Measurements from ENCODE around the gene SYNDIG1. TPM values are rescaled to one million over a fixed set of nuclear protein-coding genes. Genes with fewer than 3 reads are reported as not detected.

SYNDIG1 gene
- total RNA-seq, 4 donors from 2014 or later: 8.3 to 12.4 (median 10.2) TPM

DNA sequence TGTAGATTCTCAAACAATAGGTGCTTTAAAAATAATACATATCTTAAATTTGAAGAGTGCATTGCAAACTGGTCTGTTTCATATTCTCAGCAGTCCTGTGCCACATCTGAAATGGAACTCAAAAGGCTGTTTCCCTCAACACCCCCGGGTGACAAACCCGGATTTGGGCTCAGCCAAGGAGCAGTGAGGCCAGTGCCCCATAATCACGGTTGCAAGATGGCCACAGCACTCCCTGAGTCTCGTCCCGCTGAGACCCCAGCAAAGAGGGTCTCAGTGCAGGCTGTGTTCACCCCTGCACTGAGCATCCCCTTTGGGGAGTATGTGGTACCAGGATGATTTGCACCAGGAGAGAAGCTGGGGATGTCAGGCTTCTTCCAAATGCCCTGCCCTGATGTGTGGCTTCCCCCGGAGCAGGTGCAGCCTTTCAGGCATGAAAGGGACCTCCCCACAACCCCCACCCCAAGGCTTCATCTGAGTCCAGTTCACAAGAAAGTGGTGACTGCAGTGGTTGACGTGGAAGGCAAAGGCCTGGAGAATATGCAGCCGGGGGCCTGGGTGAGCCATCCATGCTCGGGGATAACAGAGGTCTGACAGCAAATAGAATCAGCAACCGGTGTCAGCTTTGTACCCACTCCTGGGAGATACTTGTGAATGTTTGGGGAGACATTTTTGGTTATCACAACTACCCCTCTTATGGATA lies 202.9 kb downstream of the SYNDIG1 start:
- intact Hi-C loops (cut with DNase I): no loop called here
- Histone ChIP-seq H3K27me3 (no peaks in the 10 kb centered on the region), H3K27ac (no peak overlapping the region), H3K9me3 (no peaks in the 10 kb centered on the region), H3K4me1 (no peaks in the 10 kb centered on the region), H3K4me3 (replicated peaks in 1 of 3) (no peak overlapping the region), H3K36me3 (no peaks in the 10 kb centered on the region)
- WGBS, 2 donors: 81 to 90% methylated on average over 10 of the region's 10 CpGs
- DNase-seq: no peak
- TF ChIP-seq POLR2A (IDR thresholded peaks at IDR 0.05): no peak
- TF ChIP-seq, protein P1, sequence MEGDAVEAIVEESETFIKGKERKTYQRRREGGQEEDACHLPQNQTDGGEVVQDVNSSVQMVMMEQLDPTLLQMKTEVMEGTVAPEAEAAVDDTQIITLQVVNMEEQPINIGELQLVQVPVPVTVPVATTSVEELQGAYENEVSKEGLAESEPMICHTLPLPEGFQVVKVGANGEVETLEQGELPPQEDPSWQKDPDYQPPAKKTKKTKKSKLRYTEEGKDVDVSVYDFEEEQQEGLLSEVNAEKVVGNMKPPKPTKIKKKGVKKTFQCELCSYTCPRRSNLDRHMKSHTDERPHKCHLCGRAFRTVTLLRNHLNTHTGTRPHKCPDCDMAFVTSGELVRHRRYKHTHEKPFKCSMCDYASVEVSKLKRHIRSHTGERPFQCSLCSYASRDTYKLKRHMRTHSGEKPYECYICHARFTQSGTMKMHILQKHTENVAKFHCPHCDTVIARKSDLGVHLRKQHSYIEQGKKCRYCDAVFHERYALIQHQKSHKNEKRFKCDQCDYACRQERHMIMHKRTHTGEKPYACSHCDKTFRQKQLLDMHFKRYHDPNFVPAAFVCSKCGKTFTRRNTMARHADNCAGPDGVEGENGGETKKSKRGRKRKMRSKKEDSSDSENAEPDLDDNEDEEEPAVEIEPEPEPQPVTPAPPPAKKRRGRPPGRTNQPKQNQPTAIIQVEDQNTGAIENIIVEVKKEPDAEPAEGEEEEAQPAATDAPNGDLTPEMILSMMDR (IDR thresholded peaks at IDR 0.05): no peak

DNA sequence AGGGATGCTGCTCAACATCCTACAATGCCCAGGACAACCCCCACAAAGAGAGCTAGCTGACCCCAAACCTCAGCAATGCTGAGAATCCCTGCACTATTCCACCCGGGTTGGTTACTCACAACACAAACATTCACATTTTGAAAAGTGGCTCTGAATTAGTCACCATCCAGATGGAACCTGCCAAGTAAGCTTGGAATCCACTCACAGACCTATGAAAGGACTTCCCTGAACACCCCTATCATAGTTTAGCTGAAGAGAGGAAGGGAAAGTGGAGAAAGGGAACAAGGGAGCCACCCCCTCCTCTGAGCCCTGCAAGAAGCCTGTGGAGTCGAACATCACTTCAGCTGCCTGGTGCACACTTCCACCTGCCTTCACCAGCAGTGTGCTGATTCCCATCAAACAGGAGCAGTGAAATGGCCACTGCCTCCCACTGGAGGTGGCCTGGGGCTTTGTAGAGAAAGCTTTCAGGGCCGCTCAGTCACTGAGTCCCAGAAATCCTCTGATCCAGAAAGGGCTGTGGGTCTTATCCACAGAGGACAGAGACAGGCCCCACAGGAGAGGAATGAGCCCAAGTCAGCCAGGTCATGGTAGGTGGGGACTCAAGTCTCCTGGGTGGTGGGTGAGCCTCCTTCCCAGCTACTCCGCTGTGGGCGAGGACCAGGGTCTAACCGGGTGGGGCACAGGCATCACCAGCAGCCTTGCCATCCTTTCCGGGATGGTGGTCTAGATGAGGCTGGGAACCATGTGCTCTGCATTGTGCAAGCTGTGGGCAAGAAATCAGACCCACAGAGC lies 203.7 kb downstream of the SYNDIG1 start:
- H3K27me3 ChIP-seq: no peaks in the 10 kb centered on the region
- 73 to 84% methylated on average over 7 of the region's 7 CpGs for WGBS, 2 donors
- H3K36me3 ChIP-seq: no peaks in the 10 kb centered on the region
- H3K27ac ChIP-seq: no peak overlapping the region
- intact Hi-C loops (cut with DNase I): no loop called here
- H3K4me3 ChIP-seq (replicated peaks in 1 of 3): no peak overlapping the region
- no peak for TF ChIP-seq POLR2A (IDR thresholded peaks at IDR 0.05)
- TF ChIP-seq, protein P1 (IDR thresholded peaks at IDR 0.05): no peak
- DNase-seq: no peak
- H3K4me1 ChIP-seq: peaks cover 0 to 4% of the 10 kb centered on the region in 2 donors
- no peaks in the 10 kb centered on the region for H3K9me3 ChIP-seq

DNA sequence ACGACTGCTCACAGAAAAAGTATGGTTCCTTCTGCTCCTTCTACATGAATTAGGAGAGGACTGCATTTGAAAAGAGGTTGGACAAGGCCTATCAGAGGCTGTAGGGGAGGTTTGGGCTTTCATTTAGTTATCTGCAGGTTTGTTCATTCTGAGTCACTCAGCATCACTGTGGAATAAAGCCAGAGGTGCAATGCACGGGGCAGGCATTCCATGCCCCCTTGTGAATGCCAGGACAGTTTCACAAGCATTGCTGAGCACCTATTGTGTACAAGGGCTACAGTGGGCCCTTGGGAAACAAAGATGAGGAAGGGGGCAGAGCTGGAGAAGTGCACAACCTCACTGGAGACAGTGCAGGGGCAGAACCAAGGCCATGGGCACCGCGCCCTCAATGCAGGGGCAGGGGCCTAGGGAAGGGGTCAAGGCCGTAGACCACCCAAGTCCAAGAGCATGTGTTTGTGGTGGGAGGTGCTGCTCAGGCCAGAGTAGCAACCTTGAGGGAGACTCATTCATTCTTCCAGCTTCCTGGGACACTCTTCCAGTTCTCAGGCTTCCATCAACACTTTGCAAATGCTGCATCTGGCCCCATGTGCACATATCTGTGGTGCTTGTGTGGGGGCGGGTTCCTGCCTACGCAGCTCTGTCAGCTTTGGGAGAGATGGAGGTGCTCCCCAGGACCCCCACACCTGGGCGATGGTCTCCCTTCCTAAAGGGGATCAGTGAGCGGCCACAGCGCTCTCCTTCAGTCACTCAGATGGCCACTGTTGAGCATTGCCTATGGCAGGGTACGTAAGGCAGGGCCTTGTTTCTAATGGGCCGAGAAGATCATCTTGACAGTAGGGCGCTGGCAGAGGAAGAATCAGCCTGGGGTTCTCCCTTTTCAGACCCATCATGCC lies 204.5 kb downstream of the SYNDIG1 start:
- 92% methylated on average over 11 to 13 of the region's 13 CpGs for WGBS, 2 donors
- no peak for DNase-seq
- H3K4me1 ChIP-seq: peaks cover 0 to 7% of the 10 kb centered on the region in 2 donors
- no peaks in the 10 kb centered on the region for H3K27me3 ChIP-seq
- H3K4me3 ChIP-seq (replicated peaks in 1 of 3): no peak overlapping the region
- no peaks in the 10 kb centered on the region for H3K9me3 ChIP-seq
- no peak for TF ChIP-seq POLR2A (IDR thresholded peaks at IDR 0.05)
- TF ChIP-seq, protein P1 (IDR thresholded peaks at IDR 0.05): no peak
- H3K27ac ChIP-seq: no peak overlapping the region
- no peaks in the 10 kb centered on the region for H3K36me3 ChIP-seq
- intact Hi-C loops (cut with DNase I): no loop called here

DNA sequence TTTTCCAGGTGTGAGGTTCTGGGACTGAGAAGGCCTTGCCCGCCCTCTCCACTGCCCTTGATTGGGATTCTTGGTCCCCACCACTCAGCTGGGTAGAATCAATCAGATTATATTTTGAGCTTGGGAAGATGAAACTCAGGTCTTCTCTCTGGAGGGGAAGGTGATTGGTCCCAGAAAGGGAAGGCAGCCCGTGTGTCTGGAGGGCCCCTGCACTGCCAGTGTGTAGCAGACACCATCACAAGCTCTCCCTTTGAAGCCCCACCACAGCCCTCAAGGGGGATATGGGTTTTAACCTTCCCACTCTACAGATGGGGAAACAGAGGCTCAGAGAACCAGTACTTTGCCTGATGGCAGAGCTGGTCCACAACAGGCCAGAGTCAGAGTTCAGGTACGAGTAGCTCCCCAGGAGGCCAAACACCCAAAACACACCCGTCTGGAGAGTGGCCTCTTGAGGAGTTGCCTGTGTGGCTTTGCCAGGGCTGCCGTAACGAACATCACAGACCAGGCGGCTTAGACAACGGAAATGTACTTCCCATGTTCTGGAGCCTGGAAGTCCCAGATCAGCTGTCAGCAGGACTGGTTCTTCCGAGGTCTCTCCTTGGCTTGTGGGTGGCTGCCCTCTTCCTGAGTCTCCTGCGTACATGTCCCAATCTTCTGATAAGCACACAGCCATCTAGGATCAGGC lies 205.6 kb downstream of the SYNDIG1 start:
- no peak overlapping the region for H3K4me3 ChIP-seq (replicated peaks in 1 of 3)
- H3K9me3 ChIP-seq: no peaks in the 10 kb centered on the region
- H3K4me1 ChIP-seq: peaks cover 0 to 7% of the 10 kb centered on the region in 2 donors
- no peaks in the 10 kb centered on the region for H3K27me3 ChIP-seq
- no peak for TF ChIP-seq POLR2A (IDR thresholded peaks at IDR 0.05)
- TF ChIP-seq, protein P1 (IDR thresholded peaks at IDR 0.05): no peak
- no peak for DNase-seq
- intact Hi-C loops (cut with DNase I): no loop called here
- WGBS, 2 donors: 81 to 93% methylated on average over 9 to 10 of the region's 10 CpGs
- H3K27ac ChIP-seq: no peak overlapping the region
- H3K36me3 ChIP-seq: no peaks in the 10 kb centered on the region
